B cell (primary cell): Measurements from ENCODE around the gene PACSIN1. TPM values are rescaled to one million over a fixed set of nuclear protein-coding genes. Genes with fewer than 3 reads are reported as not detected.

ENCODE experiments used
- ATAC-seq: fragments of 200-7000 bp; cut with Tn5 transposase; one replicate; pipeline ENCODE4 v1.10.0; 2021; ENCODE audit warnings: low read depth, mild to moderate bottlenecking, moderate number of reproducible peaks, moderate library complexity
- CTCF ChIA-PET: fragments of 350-600 bp; sonication (Branson Sonifier 250); formaldehyde crosslinking; loops from one replicate; lab custom pipeline; 2021; ENCODE audit warnings: antibody characterized with exemption, inconsistent platforms; lab: Charles Lee
- POLR2A ChIA-PET: fragments of 350-600 bp; sonication (Branson Sonifier 250); formaldehyde crosslinking; loops from one replicate; lab custom pipeline; 2021; ENCODE audit warnings: antibody characterized with exemption; lab: Charles Lee
- DNase-seq: peaks from one replicate; pipeline ENCODE4 v3.0.0; 2013
- H2AFZ ChIP-seq: 2 replicates; pipeline ENCODE4 v1.6.1; 2012; ENCODE audit warnings: mild to moderate bottlenecking, low read depth, low read length; ENCODE audit not compliant: insufficient read depth, poor library complexity, severe bottlenecking
- H3K27ac ChIP-seq, 2 donors: 1 replicate in 1 of 2; 2 replicates in 1 of 2; pipeline ENCODE4 v1.5.1; 2012 to 2013; ENCODE audit warnings: low read length in 2 of 2, mild to moderate bottlenecking in 2 of 2, moderate library complexity in 1 of 2
- H3K27me3 ChIP-seq, 4 experiments: fragments of 200-600 bp in 1 of 4; sonication (generic) in 1 of 4; replicated peaks in 1 of 4; 1 replicate in 2 of 4; 2 replicates in 2 of 4; pipeline versions ENCODE4 v1.6.1 to v1.7.0; 2013 to 2016; ENCODE audit warnings: low read length in 3 of 4, mild to moderate bottlenecking in 2 of 4, mixed read lengths in 1 of 4, moderate library complexity in 1 of 4; ENCODE audit not compliant: insufficient read depth in 4 of 4, control insufficient read depth in 3 of 4; ENCODE audit errors: control extremely low read depth in 1 of 4
- H3K36me3 ChIP-seq, 2 experiments: replicated peaks in 1 of 2; 1 replicate in 1 of 2; 2 replicates in 1 of 2; pipeline versions ENCODE4 v1.6.1 to v1.7.1; 2013; ENCODE audit warnings: low read length in 1 of 2; ENCODE audit not compliant: insufficient read depth in 2 of 2, control insufficient read depth in 1 of 2; ENCODE audit errors: control extremely low read depth in 1 of 2, extremely low read depth in 1 of 2
- H3K4me1 ChIP-seq, 2 donors: fragments of 200-600 bp in 1 of 2; sonication (generic) in 1 of 2; 1 replicate in 1 of 2; 2 replicates in 1 of 2; pipeline versions ENCODE4 v1.5.1 to v1.6.1; 2013 to 2017; ENCODE audit warnings: low read length in 2 of 2; ENCODE audit not compliant: control insufficient read depth in 2 of 2, insufficient read depth in 2 of 2
- H3K4me2 ChIP-seq: replicated peaks from 2 replicates; pipeline ENCODE3; 2012; ENCODE audit warnings: mild to moderate bottlenecking, low read depth, low read length; ENCODE audit not compliant: poor library complexity, severe bottlenecking
- H3K4me3 ChIP-seq, 5 experiments: fragments of 200-600 bp in 1 of 5; sonication (generic) in 1 of 5; 1 replicate in 3 of 5; 2 replicates in 2 of 5; pipeline versions ENCODE4 v1.5.1 to v1.7.0; 2011 to 2016; ENCODE audit warnings: low read length in 4 of 5, mild to moderate bottlenecking in 4 of 5, low read depth in 2 of 5, control low read depth in 1 of 5, moderate library complexity in 1 of 5; ENCODE audit not compliant: insufficient read depth in 1 of 5; ENCODE audit errors: control extremely low read depth in 1 of 5, extremely low read depth in 1 of 5
- H3K79me2 ChIP-seq: fragments of 200-600 bp; sonication (generic); one replicate; pipeline ENCODE4 v1.6.0; 2016; ENCODE audit warnings: low read length; ENCODE audit not compliant: control insufficient read depth, insufficient read depth
- H3K9ac ChIP-seq: fragments of 200-600 bp; sonication (generic); 2 replicates; pipeline ENCODE4 v1.6.1; 2017; ENCODE audit warnings: mild to moderate bottlenecking, low read length, moderate library complexity
- H3K9me3 ChIP-seq, 3 donors: one replicate each; pipeline versions ENCODE4 v1.6.1 to v1.7.1; 2013; ENCODE audit warnings: low read length in 2 of 3; ENCODE audit not compliant: control insufficient read depth in 2 of 3, insufficient read depth in 1 of 3; ENCODE audit errors: control extremely low read depth in 1 of 3
- H4K20me1 ChIP-seq: 2 replicates; pipeline ENCODE4 v1.6.0; 2012; ENCODE audit warnings: mild to moderate bottlenecking, low read length; ENCODE audit not compliant: insufficient read depth, control insufficient read depth, poor library complexity, severe bottlenecking
- H3K27ac Mint-ChIP-seq: one replicate; pipeline ENCODE4 v1.8.0; 2021; ENCODE audit warnings: mixed read lengths
- H3K27me3 Mint-ChIP-seq: one replicate; pipeline ENCODE4 v1.8.0; 2021; ENCODE audit warnings: mixed read lengths
- H3K4me1 Mint-ChIP-seq: one replicate; pipeline ENCODE4 v1.8.0; 2021; ENCODE audit warnings: mixed read lengths
- H3K4me3 Mint-ChIP-seq: one replicate; pipeline ENCODE4 v1.8.0; 2021; ENCODE audit warnings: mixed read lengths
- H3K9me3 Mint-ChIP-seq: one replicate; pipeline ENCODE4 v1.8.0; 2022; ENCODE audit warnings: mixed read lengths; ENCODE audit not compliant: insufficient read depth
- CTCF ChIP-seq: fragments of 200-600 bp; IDR thresholded peaks from one replicate; pipeline ENCODE4 v1.8.0; 2022; ENCODE audit warnings: antibody characterized with exemption, mild to moderate bottlenecking
- EZH2 ChIP-seq: IDR thresholded peaks from 2 replicates; pipeline ENCODE4 v1.6.1; 2012; ENCODE audit warnings: borderline replicate concordance, low read depth, mild to moderate bottlenecking, moderate library complexity, low read length; ENCODE audit not compliant: insufficient read depth, poor library complexity, severe bottlenecking
- WGBS: methylation state at CpG from one replicate; pipeline ENCODE4 v1.1.5; 2013; ENCODE audit warnings: missing lambda C conversion rate; ENCODE audit not compliant: insufficient coverage; 5-methylcytosine and 5-hydroxymethylcytosine counted together
- intact Hi-C: fragments of 100-400 bp; cut with micrococcal nuclease; formaldehyde crosslinking; loops from one replicate; pipeline ENCODE4 v1.10.0; 2022
- polyA plus RNA-seq: library from polyadenylated mRNA; depleted of rRNA; stranded (reverse); fragments of >200 nt; gene quantifications from 2 replicates; pipeline ENCODE4 v1.2.3, GENCODE V29; 2012
- total RNA-seq, 2 donors: library from RNA; stranded (reverse); fragments of 120-200 nt in 1 of 2; gene quantifications; 1 replicate in 1 of 2; 2 replicates in 1 of 2; pipeline versions ENCODE4 v1.2.3 to v1.2.4, GENCODE V29; 2013 to 2022

Gene PACSIN1
- total and polyA plus RNA-seq, 2 donors (not counting 1 experiment from before 2014, with no cell fraction given) = 0.18 to 0.20 TPM

GRCh38 chr6:34554291-34555006 lies 88.6 kb downstream of the PACSIN1 start:
- TF ChIP-seq CTCF (no peak), EZH2 (no peak)
- no peak for DNase-seq
- Mint-ChIP-seq H3K27me3 (peaks cover 4% of the 10 kb centered on the region), H3K4me1 (peaks cover 7% of the 10 kb centered on the region), H3K27ac (no peak overlapping the region), H3K4me3 (no peak overlapping the region), H3K9me3 (no peaks in the 10 kb centered on the region)
- intact Hi-C loops = no loop called here
- peaks cover 0 to 6% of the 10 kb centered on the region in 2 donors for H3K4me1 ChIP-seq
- H3K27ac ChIP-seq = no peak overlapping the region
- H3K36me3 ChIP-seq = no peaks in the 10 kb centered on the region
- H3K27me3 ChIP-seq = no peaks in the 10 kb centered on the region
- no peak overlapping the region for H3K9ac ChIP-seq
- peak overlapping the region; percentile 22 for H2AFZ ChIP-seq
- no peak overlapping the region for H3K4me3 ChIP-seq
- H3K79me2 ChIP-seq = no peaks in the 10 kb centered on the region
- no peaks in the 10 kb centered on the region for H4K20me1 ChIP-seq
- no peak for ATAC-seq
- POLR2A ChIA-PET = no interaction called here
- no peak overlapping the region for H3K4me2 ChIP-seq
- CTCF ChIA-PET = no interaction called here
- H3K9me3 ChIP-seq = peaks cover 0 to 14% (median 4%) of the 10 kb centered on the region in 3 donors
- WGBS = 6% methylated on average over 2 of the region's 15 CpGs

GRCh38 chr6:34555007-34555322 lies 89.1 kb downstream of the PACSIN1 start:
- H3K4me1 Mint-ChIP-seq = peaks cover 7% of the 10 kb centered on the region
- POLR2A ChIA-PET = no interaction called here
- no peak overlapping the region for H3K4me3 Mint-ChIP-seq
- H4K20me1 ChIP-seq = no peaks in the 10 kb centered on the region
- WGBS = 80% methylated on average over 11 of the region's 11 CpGs
- ATAC-seq = no peak
- no peak overlapping the region for H3K27ac Mint-ChIP-seq
- H3K9ac ChIP-seq = no peak overlapping the region
- no peak overlapping the region for H2AFZ ChIP-seq
- no peak for DNase-seq
- CTCF ChIA-PET = no interaction called here
- H3K27me3 Mint-ChIP-seq = peaks cover 4% of the 10 kb centered on the region
- intact Hi-C loops = no loop called here
- no peak overlapping the region for H3K4me3 ChIP-seq
- H3K9me3 ChIP-seq = peaks cover 0 to 11% (median 4%) of the 10 kb centered on the region in 3 donors
- H3K27me3 ChIP-seq = no peaks in the 10 kb centered on the region
- H3K79me2 ChIP-seq = no peaks in the 10 kb centered on the region
- H3K4me1 ChIP-seq = peaks cover 0 to 6% of the 10 kb centered on the region in 2 donors
- H3K36me3 ChIP-seq = no peaks in the 10 kb centered on the region
- no peaks in the 10 kb centered on the region for H3K9me3 Mint-ChIP-seq
- no peak for TF ChIP-seq EZH2
- TF ChIP-seq CTCF = no peak
- no peak overlapping the region for H3K27ac ChIP-seq
- no peak overlapping the region for H3K4me2 ChIP-seq
